Mononuclear cell (primary cell): Measurements from ENCODE around the gene TRAF3. TPM values are rescaled to one million over a fixed set of nuclear protein-coding genes. Genes with fewer than 3 reads are reported as not detected.

Experiments used
- H3K27me3 ChIP-seq: 2 replicates; pipeline ENCODE4 v1.6.0; 2011; ENCODE audit warnings: low read length, control low read depth; ENCODE audit not compliant: insufficient read depth
- H3K4me1 ChIP-seq: 2 replicates; pipeline ENCODE4 v1.5.1; 2011; ENCODE audit warnings: mild to moderate bottlenecking, low read length, control low read depth; ENCODE audit not compliant: insufficient read depth
- H3K4me3 ChIP-seq: 2 replicates; pipeline ENCODE4 v1.5.1; 2011; ENCODE audit warnings: mild to moderate bottlenecking, low read length, moderate library complexity
- H3K9me3 ChIP-seq: 2 replicates; pipeline ENCODE4 v1.5.1; 2011; ENCODE audit warnings: low read depth, mild to moderate bottlenecking, control low read depth, low read length
- total RNA-seq: library from RNA; depleted of rRNA; stranded (reverse); fragments of >200 nt; gene quantifications from one replicate; pipeline ENCODE4 v1.2.3, GENCODE V29; 2012

The TRAF3 gene
- total RNA-seq, 1 donor, result 42.4 TPM

DNA sequence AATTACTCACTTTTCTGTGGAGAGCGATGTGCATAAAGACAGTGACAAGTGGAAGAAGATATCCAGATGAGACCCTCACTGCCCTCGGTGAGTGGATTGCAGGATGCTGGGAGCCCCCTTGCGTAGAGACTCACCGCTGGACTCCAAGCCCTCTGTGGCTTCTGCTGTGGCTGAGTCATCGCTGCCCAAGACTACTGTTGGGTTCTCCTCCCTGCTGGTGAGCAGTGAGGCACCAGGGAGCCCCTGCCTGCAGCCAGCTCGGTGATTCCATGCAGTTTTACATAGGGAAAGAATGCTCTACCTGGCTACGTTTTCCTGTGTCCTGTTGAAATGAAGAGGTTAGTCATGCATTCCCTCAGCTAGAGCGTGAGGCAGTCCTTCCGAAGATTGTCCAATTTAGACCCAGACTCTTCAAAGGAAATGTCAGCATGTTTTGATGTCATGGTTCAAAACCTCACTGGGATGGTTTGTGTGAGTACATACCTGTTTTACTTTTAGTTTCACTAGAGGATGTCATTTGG, 28.2 kb downstream of the TRAF3 start:
- no peak overlapping the region for H3K4me3 ChIP-seq
- H3K27me3 ChIP-seq, result no peaks in the 10 kb centered on the region
- no peaks in the 10 kb centered on the region for H3K9me3 ChIP-seq
- H3K4me1 ChIP-seq, result peaks cover 41% of the 10 kb centered on the region

DNA sequence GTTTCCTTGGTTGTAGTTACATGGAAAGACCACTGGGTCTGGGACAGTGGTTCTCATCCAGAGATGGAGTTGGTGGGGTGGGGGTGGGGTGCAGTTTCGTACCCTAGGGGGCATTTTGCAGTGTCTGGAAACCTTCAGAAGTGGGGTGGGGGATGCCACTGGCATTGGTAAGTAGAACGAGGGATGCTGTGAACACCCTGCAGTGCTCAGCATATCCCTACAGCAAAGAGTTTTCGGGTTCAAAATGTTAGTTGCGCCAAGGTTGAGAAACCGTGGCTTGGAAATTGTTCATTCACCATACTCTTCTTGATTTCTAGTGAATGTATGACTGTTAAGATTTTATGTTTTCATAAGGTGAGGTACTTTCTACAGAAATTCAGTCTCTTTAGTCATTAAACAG, 28.7 kb downstream of the TRAF3 start:
- H3K4me3 ChIP-seq, result no peak overlapping the region
- H3K27me3 ChIP-seq, result no peaks in the 10 kb centered on the region
- peaks cover 46% of the 10 kb centered on the region for H3K4me1 ChIP-seq
- no peaks in the 10 kb centered on the region for H3K9me3 ChIP-seq

DNA sequence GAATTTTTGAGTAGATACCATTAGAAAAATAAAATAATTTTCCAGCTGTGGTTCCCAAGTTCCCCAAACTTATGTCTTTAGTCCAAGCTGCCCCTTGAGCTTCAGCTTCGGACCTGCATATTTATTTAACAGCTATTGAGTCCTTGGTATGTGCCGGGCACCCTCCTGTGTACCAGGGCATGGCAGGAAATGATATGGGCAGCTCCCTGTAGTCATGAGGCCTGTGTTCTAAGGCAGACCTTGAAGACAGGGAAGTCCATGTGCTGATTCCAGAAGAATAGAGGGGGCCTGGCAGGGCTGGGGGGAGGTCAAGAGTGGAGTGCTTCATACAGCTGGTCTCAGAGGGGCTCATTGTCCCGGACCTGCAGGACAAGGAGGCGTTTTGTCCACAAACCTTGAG, 29.2 kb downstream of the TRAF3 start:
- Histone ChIP-seq H3K27me3 (no peaks in the 10 kb centered on the region), H3K4me1 (peaks cover 52% of the 10 kb centered on the region), H3K9me3 (no peaks in the 10 kb centered on the region), H3K4me3 (no peak overlapping the region)

DNA sequence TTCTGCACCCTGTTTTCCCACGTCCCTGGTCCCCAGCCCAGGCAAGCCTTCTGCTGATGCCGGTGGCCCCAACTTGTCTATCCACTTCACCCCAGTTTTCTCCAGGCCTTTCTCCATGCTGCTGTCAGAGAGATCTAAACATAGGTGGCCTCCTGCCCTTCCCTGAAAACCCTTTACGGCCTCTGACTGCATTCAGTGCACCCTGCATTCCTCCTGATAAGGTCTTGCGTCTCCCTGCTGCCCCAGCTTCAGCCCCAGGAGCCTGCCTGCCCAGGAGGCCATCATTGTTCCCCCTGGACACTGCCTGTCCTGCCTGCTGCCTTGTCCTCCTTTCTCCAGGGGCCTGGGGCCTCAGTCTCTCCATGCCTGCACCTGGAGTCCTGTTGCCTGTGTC, 29.8 kb downstream of the TRAF3 start:
- no peak overlapping the region for H3K4me3 ChIP-seq
- H3K9me3 ChIP-seq, result no peaks in the 10 kb centered on the region
- no peaks in the 10 kb centered on the region for H3K27me3 ChIP-seq
- peaks cover 52% of the 10 kb centered on the region for H3K4me1 ChIP-seq

DNA sequence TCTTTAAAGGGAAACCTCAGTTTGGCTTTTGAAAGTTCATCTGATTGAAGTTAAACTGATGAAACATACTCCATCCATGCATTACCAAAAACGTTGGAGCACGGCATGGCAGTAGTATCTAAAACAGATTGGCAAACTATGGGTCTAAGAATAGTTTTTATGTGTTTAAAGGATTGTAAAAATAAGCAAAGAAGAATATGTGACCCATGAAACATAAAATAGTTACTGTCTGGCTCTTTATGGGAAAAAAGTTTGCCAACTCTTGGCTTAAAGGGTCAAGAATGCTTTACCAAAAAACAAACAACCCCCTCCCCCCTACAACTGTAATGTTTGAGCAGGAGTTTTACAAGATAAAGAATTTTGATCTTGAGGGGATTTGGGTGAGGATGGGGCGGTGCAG, 32.6 kb downstream of the TRAF3 start:
- no peaks in the 10 kb centered on the region for H3K9me3 ChIP-seq
- H3K4me1 ChIP-seq, result peaks cover 44% of the 10 kb centered on the region
- H3K27me3 ChIP-seq, result no peaks in the 10 kb centered on the region
- no peak overlapping the region for H3K4me3 ChIP-seq

DNA sequence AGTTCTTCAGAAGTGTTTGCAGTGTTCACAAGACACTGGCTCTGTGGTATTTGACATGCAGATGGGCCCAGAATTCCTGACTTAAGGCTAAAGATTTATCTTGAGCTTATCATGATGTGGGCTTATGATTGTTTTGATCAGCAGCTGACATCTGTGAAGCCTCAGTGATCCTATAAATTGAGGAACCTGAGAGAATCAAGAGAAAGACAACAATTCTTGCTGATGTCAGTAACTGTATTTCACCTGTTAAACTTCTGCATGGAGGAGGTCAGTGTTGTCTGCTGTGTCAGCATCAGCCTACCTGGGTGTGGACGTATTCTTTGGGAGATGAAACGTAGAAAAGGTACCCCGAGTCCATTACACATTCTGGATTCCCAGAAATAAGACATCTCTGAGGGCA, 33.3 kb downstream of the TRAF3 start:
- H3K4me1 ChIP-seq, result peaks cover 38% of the 10 kb centered on the region
- no peak overlapping the region for H3K4me3 ChIP-seq
- H3K9me3 ChIP-seq, result no peaks in the 10 kb centered on the region
- no peaks in the 10 kb centered on the region for H3K27me3 ChIP-seq

DNA sequence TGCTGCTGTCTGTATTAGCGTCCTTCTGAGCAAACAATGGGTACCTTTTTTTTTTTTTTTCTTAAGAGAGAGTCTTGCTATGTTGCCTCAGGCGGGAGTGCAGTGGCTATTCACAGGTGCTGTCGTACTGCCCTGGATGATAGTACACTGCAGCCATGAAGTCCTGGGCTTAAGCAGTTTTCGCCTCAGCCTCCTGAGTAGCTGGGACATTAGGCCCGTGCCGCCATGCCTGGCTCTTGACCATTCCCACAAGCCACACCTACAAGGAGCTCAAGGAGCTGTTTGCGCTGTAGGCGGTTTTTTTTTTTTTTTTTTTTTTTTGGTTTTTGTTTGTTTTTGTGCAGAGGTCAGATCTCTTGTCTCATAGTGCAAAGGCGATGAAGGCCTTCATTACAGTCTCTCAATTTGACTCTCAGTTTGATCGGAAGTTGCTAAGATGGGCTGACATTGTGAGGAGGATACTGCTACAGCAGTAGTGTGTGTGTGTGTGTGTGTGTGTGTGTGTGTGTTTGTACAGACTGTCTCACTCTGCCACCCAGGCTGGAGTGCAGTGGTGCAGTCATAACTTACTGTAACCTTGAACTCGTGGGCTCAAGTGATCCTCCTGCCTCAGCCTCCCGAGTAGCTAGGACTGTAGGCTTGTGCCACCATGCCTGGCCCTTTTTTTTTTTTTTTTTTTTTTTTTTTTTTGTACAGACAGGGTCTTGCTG, 34.2 kb downstream of the TRAF3 start:
- Histone ChIP-seq H3K4me3 (no peak overlapping the region), H3K4me1 (peaks cover 29% of the 10 kb centered on the region)

DNA sequence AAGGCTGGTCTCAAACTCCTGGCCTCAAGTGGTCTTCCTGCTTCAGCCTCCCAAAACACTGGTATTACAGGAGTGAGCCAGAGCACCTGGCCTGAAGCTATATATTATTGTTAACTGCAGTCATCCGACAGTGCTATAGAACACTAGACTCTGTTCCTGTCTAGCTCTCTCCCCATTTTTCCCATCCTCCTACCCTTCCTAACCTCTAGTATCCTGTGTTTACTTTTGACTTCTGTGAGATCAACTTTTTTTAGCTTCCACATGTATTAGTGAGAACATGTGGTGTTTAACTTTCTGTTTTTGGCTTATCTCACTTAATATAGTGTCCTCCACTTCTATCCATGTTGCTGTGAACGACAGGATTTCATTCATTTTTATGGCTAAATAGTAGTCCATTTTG, 34.7 kb downstream of the TRAF3 start:
- H3K27me3 ChIP-seq, result no peaks in the 10 kb centered on the region
- H3K4me1 ChIP-seq, result peaks cover 24% of the 10 kb centered on the region
- H3K9me3 ChIP-seq, result no peaks in the 10 kb centered on the region
- H3K4me3 ChIP-seq, result no peak overlapping the region

More for the DNA sequence above, 34.2 kb downstream of the TRAF3 start:
- Histone ChIP-seq H3K27me3 (no peaks in the 10 kb centered on the region), H3K9me3 (no peaks in the 10 kb centered on the region)

DNA sequence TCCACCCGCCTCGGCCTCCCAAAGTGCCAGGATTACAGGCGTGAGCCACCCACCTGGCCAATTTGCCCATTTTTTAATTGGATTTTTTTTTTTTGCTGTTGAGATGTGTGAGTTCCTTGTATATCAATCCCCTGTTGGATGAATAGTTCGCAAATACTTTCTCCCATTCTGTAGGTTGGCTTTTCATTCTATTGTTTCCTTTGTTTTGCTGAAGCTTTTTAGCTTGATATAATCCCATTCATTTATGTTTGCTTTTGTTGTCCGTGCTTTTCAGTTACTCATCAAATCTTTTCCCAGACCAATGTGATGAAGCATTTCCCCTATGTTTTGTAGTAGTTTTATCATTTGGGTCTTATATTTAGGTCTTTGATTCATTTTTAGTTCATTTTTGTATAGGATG, 36.4 kb downstream of the TRAF3 start:
- H3K4me1 ChIP-seq, result peaks cover 26% of the 10 kb centered on the region

DNA sequence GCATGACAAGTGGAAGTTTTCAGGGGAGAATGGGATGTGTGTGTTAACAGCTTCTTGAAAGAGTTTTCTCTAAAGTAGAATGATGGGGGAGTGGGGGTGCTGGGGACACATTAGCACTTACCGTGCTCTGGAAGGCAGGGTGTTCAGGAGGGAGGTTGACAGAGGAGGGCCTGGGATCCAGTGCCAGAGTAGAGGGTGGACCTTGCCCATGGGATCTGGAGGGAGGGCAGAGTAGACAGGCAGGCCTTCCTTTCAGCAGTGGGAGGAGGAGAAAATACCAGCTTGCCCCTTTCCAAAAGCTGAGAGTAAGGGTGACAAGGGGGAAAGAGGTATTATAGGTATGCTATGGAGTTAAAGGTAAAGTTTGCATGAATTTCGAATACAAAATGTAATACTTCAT, 40.1 kb downstream of the TRAF3 start:
- Histone ChIP-seq H3K4me1 (peaks cover 29% of the 10 kb centered on the region), H3K4me3 (no peak overlapping the region), H3K27me3 (no peaks in the 10 kb centered on the region), H3K9me3 (no peaks in the 10 kb centered on the region)

More for the DNA sequence above, 36.4 kb downstream of the TRAF3 start:
- no peak overlapping the region for H3K4me3 ChIP-seq
- H3K9me3 ChIP-seq, result no peaks in the 10 kb centered on the region
- H3K27me3 ChIP-seq, result no peaks in the 10 kb centered on the region

DNA sequence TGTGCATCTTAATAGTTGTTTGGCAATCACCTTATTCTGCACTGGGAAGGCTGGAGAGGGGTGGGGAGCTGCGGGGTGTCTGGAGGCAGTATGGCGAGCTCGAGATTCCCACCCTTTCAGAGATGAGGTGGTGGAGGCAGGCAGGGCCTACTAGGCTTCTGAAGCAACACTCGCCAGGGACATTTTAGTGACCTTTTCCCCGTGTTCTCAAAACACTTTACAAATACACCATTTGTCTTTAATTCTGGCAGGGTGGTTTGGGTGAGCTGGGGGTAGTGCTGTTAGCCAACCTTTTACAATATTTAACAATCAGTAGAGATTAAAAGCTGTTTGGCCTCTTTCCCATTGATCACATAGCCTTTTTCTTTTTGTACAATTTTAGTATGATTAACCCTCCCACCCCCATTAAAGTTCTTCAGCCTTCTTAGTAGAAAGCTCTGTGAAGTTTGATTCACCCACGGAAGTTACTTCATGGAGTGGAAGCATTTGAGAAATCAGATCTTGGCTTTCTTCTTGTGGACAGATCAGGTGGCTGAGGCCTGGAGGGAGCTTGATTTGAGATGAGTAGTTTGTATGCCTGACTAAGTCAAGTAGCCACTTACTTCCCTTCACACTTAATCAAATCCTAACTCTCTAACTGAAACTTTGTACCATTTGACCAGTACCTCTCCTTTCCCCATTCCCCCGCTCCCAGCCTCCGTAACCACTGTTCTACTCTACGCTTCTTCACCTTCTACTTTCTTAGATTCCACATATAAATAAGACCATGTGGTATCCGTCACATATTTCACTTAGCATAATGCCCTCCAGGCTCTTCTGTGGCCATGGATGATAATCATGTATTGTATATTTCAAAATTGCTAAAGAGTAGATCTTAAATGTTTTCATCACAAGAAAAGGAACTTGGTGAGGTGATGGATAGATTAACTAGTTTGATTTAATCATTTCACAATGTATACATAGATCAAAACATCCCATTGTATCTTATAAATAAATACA, 41.0 kb downstream of the TRAF3 start:
- Histone ChIP-seq H3K9me3 (no peaks in the 10 kb centered on the region), H3K4me1 (peaks cover 29% of the 10 kb centered on the region), H3K4me3 (no peak overlapping the region), H3K27me3 (no peaks in the 10 kb centered on the region)

DNA sequence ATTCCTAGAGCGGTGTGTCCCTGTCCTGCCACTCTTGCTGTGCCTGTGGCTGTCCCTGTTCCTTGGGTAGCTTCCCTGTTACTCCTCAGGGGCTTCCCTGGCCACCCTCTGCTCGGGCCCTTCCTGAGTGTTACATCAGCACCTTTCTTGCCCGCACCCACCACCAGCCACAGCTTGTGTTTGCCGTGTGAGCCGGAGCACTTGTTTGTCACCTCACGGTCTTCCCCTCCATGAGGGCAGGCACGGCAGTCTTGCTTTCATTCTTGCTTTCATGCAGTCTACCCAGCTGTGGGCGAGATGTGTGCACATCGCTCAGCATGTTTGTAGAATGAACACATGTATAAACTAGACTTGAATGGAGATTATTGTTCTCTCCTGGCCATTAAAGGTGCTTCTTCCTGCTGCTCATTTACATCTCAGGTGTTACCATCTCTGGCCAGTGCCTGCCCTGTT, 42.0 kb downstream of the TRAF3 start:
- H3K4me1 ChIP-seq, result peaks cover 29% of the 10 kb centered on the region
- H3K27me3 ChIP-seq, result no peaks in the 10 kb centered on the region
- H3K9me3 ChIP-seq, result no peaks in the 10 kb centered on the region
- no peak overlapping the region for H3K4me3 ChIP-seq

DNA sequence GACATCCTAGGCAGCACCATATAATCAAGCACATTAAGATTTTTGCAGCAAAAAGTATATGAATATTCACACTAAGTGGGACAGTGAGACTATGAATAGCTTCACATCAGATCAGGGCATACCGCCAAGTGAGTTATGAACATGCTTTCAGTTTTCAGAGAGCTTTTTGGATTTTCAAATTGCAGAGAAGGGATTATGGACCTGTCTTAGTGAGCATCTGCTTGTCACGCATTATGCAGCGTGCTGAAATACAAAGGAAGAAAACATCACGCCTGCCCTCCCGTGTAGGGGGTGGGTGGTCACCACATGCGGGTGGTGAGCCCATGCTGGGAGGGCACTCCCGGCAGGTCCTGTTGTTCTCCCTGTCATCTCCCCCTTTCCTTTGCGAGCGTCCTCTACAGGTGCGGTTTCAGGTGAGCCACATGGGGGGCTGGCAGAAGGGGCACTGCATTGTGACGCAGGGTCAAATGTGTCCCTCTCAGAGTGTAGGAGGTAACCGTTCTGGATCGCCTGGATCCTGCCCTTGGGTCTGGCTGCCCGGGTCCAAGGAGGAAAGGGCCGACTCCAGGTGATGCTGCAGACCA, 42.6 kb downstream of the TRAF3 start:
- Histone ChIP-seq H3K4me3 (no peak overlapping the region), H3K9me3 (no peaks in the 10 kb centered on the region), H3K4me1 (peaks cover 29% of the 10 kb centered on the region), H3K27me3 (no peaks in the 10 kb centered on the region)

DNA sequence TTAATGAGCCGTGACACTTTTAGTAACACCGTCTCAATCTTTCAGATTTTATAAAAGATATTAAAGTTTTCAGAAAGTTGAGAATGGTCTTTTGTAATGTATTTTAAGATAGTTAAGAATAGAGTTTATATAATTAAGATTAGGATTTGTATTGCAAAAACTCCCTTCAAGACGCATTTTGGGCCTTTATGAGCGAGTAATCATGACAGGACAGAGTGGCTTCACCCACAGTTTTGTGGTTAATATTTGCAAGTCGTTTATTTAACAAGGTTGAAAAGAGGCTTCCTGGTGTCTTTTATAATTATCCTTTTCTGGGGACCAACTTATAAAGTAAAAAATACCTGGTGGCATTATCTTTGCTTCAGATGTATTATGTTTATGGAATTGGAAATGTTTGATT, 44.0 kb downstream of the TRAF3 start:
- Histone ChIP-seq H3K9me3 (no peaks in the 10 kb centered on the region), H3K4me1 (peaks cover 33% of the 10 kb centered on the region), H3K27me3 (no peaks in the 10 kb centered on the region), H3K4me3 (no peak overlapping the region)

DNA sequence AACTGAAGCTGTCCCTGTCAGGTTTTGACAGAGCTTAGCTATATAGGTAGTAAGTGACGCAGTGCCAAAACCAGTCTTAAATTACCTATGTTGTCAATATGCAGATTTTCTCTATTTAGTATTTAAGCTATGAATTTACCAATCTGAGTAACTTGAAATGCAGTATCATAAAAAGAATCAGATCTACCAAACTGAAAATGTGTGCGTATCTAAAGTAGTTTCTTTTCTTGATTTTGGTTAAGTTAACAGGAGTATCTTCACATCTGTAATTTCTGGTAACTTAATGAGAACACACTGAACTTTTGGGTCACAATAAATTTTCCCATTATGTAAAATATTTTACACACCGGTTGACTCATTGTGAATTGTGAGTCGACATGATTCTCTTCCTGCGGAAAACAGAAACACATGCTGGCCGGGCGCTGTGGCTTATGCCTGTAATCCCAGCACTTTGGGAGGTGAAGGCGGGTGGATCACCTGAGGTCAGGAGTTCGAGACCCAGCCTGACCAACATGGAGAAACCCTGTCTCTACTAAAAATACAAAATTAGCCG, 45.1 kb downstream of the TRAF3 start:
- Histone ChIP-seq H3K4me3 (no peak overlapping the region), H3K9me3 (no peaks in the 10 kb centered on the region), H3K4me1 (peaks cover 28% of the 10 kb centered on the region), H3K27me3 (no peaks in the 10 kb centered on the region)
